Naive thymus-derived CD8-positive, alpha-beta T cell (primary cell): Measurements from ENCODE around the gene PTRH2. TPM values are rescaled to one million over a fixed set of nuclear protein-coding genes. Genes with fewer than 3 reads are reported as not detected.

Experiments
- ATAC-seq, 2 donors: fragments of 150-1000 bp; cut with Tn5 transposase in 1 of 2; sonication (Bioruptor Pico), chemical (Tn5 transposase) in 1 of 2; 1 replicate in 1 of 2; 2 replicates in 1 of 2; pipeline ENCODE4 v1.10.0; 2021; ENCODE audit warnings: mild to moderate bottlenecking in 2 of 2, moderate library complexity in 2 of 2
- POLR2A ChIA-PET: fragments of 350-600 bp; sonication (Branson Sonifier 250); formaldehyde crosslinking; loops from one replicate; lab custom pipeline; 2021; ENCODE audit warnings: antibody characterized with exemption; lab: Charles Lee
- DNase-seq, 10 donors: peaks; one replicate each; pipeline versions ENCODE4 v3.0.0 to v3.0.0-alpha.2; 2020 to 2022
- H3K27ac Mint-ChIP-seq, 10 donors: one replicate each; pipeline ENCODE4 v1.8.0; 2020 to 2022; ENCODE audit warnings: mild to moderate bottlenecking in 10 of 10, mixed read lengths in 10 of 10, moderate library complexity in 4 of 10, inconsistent platforms in 1 of 10
- H3K27me3 Mint-ChIP-seq, 5 donors: one replicate each; pipeline ENCODE4 v1.8.0; 2021 to 2022; ENCODE audit warnings: mixed read lengths in 5 of 5
- H3K36me3 Mint-ChIP-seq, 3 donors: one replicate each; pipeline ENCODE4 v1.8.0; 2020 to 2022; ENCODE audit warnings: mixed read lengths in 3 of 3, mild to moderate bottlenecking in 2 of 3, inconsistent platforms in 1 of 3
- H3K4me1 Mint-ChIP-seq, 4 donors: one replicate each; pipeline ENCODE4 v1.8.0; 2021 to 2022; ENCODE audit warnings: mixed read lengths in 4 of 4
- H3K4me3 Mint-ChIP-seq, 10 donors: one replicate each; pipeline ENCODE4 v1.8.0; 2020 to 2022; ENCODE audit warnings: mild to moderate bottlenecking in 10 of 10, mixed read lengths in 10 of 10, moderate library complexity in 6 of 10, inconsistent platforms in 1 of 10
- H3K9me3 Mint-ChIP-seq, 9 donors: one replicate each; pipeline ENCODE4 v1.8.0; 2020 to 2022; ENCODE audit warnings: mixed read lengths in 9 of 9, mild to moderate bottlenecking in 3 of 9, inconsistent platforms in 1 of 9, moderate library complexity in 1 of 9
- polyA plus RNA-seq, 3 donors: library from polyadenylated mRNA; unstranded; fragments of 300-500 nt; fragmentation: Illumina TruSeq; gene quantifications; one replicate each; pipeline ENCODE4 v1.2.3, GENCODE V29; 2021
- total RNA-seq, 8 experiments: library from RNA in 2 of 8; stranded (reverse) in 2 of 8; gene quantifications; one replicate each; pipeline ENCODE4 v1.2.3 and lab custom pipeline; 2021 to 2026

PTRH2 gene
- total and polyA plus RNA-seq, 5 experiments from 2014 or later = 14.4 to 19.7 (median 17.3) TPM

GRCh38 chr17:59652119-59652518, 55.1 kb downstream of the PTRH2 start:
- peaks cover 15 to 94% (median 34%) of the 10 kb centered on the region in 3 donors for H3K36me3 Mint-ChIP-seq
- peaks cover 8 to 38% (median 27%) of the 10 kb centered on the region in 4 donors for H3K4me1 Mint-ChIP-seq
- peaks cover 0 to 2% (median 0%) of the 10 kb centered on the region in 9 donors for H3K9me3 Mint-ChIP-seq
- H3K4me3 Mint-ChIP-seq = peak overlapping the region in 1 of 10 donors; percentile 29
- ATAC-seq (no peak), DNase-seq (no peak)
- POLR2A ChIA-PET = interaction anchor here (1.0 kb wide), 1 partner anchor 32 kb away, joined by 4 read pairs; no protein-coding TSS in a partner anchor
- peak overlapping the region in 1 of 10 donors; percentile 15 for H3K27ac Mint-ChIP-seq
- H3K27me3 Mint-ChIP-seq = no peaks in the 10 kb centered on the region

- peaks cover 18 to 95% (median 35%) of the 10 kb centered on the region in 3 donors for H3K36me3 Mint-ChIP-seq
- H3K4me1 Mint-ChIP-seq = peaks cover 10 to 38% (median 32%) of the 10 kb centered on the region in 4 donors
- peaks cover 0 to 2% (median 0%) of the 10 kb centered on the region in 9 donors for H3K9me3 Mint-ChIP-seq
- H3K4me3 Mint-ChIP-seq = no peak overlapping the region
- POLR2A ChIA-PET = interaction anchor here (0.7 kb wide), 1 partner anchor 36 kb away, joined by 3 read pairs; no protein-coding TSS in a partner anchor
- DNase-seq (peak in 3 of 10 donors; percentile 19 to 28 (median 22)), ATAC-seq (peak; percentile 59 to 81)
- H3K27me3 Mint-ChIP-seq = no peaks in the 10 kb centered on the region
- H3K27ac Mint-ChIP-seq = no peak overlapping the region
These were observed 55.9 kb downstream of the PTRH2 start for GRCh38 chr17:59651346-59651745.

GRCh38 chr17:59650642-59651041, 56.6 kb downstream of the PTRH2 start:
- no peak overlapping the region for H3K4me3 Mint-ChIP-seq
- peaks cover 10 to 38% (median 32%) of the 10 kb centered on the region in 4 donors for H3K4me1 Mint-ChIP-seq
- DNase-seq = no peak
- no peak overlapping the region for H3K27ac Mint-ChIP-seq
- H3K9me3 Mint-ChIP-seq = peaks cover 0 to 2% (median 0%) of the 10 kb centered on the region in 9 donors
- peaks cover 18 to 95% (median 35%) of the 10 kb centered on the region in 3 donors for H3K36me3 Mint-ChIP-seq
- POLR2A ChIA-PET = interaction anchor here (0.5 to 0.7 kb wide), 3 partner anchors 19 to 36 kb away, joined by 3 to 8 read pairs (median 3); no protein-coding TSS in a partner anchor
- H3K27me3 Mint-ChIP-seq = no peaks in the 10 kb centered on the region
- no peak for ATAC-seq

- Mint-ChIP-seq H3K27me3 (no peaks in the 10 kb centered on the region), H3K4me1 (peaks cover 10 to 38% (median 33%) of the 10 kb centered on the region in 4 donors), H3K36me3 (peaks cover 18 to 95% (median 35%) of the 10 kb centered on the region in 3 donors), H3K4me3 (no peak overlapping the region), H3K27ac (peak overlapping the region in 1 of 10 donors; percentile 21), H3K9me3 (peaks cover 0 to 2% (median 0%) of the 10 kb centered on the region in 9 donors)
- POLR2A ChIA-PET = no interaction called here
- ATAC-seq (no peak), DNase-seq (no peak)
These were observed 57.3 kb downstream of the PTRH2 start for GRCh38 chr17:59649886-59650285.

Other genes starting within 250 kb of the PTRH2 start
- 10 to 100 TPM; 33.8 to 34.8 TPM for gene DHX40, start 141.8 kb downstream of the PTRH2 start, total RNA-seq
- 10 to 100 TPM; 23.6 to 25.9 (median 24.0) TPM for gene DHX40, start 141.8 kb downstream of the PTRH2 start, polyA plus RNA-seq
- 10 to 100 TPM; 89.6 to 94.9 TPM for gene CLTC, start 87.5 kb downstream of the PTRH2 start, total RNA-seq
- gene CLTC, start 87.5 kb downstream of the PTRH2 start, polyA plus RNA-seq = 10 to 100 TPM; 19.5 to 31.2 (median 23.7) TPM
- gene VMP1, start 224 bp upstream of the PTRH2 start, total RNA-seq = 10 to 100 TPM; 63.5 to 65.1 TPM
- 10 to 100 TPM; 39.8 to 57.1 (median 40.9) TPM for gene VMP1, start 224 bp upstream of the PTRH2 start, polyA plus RNA-seq
- 10 to 100 TPM; 33.5 to 36.7 TPM for gene TUBD1, start 185.5 kb upstream of the PTRH2 start, total RNA-seq
- 10 to 100 TPM; 16.9 to 24.0 (median 17.0) TPM for gene TUBD1, start 185.5 kb upstream of the PTRH2 start, polyA plus RNA-seq
- 10 to 100 TPM; 65.9 to 79.4 TPM for gene RPS6KB1, start 185.7 kb upstream of the PTRH2 start, total RNA-seq
- 10 to 100 TPM; 22.7 to 31.5 (median 23.5) TPM for gene RPS6KB1, start 185.7 kb upstream of the PTRH2 start, polyA plus RNA-seq